HG03571 (cell line): Measurements from ENCODE around the gene WDR90.

Source experiments
- ATAC-seq: cut with Tn5 transposase; IDR thresholded peaks from one replicate; pipeline ENCODE4 v1.9.1; 2021; ENCODE audit not compliant: unreplicated experiment

WDR90 gene

DNA sequence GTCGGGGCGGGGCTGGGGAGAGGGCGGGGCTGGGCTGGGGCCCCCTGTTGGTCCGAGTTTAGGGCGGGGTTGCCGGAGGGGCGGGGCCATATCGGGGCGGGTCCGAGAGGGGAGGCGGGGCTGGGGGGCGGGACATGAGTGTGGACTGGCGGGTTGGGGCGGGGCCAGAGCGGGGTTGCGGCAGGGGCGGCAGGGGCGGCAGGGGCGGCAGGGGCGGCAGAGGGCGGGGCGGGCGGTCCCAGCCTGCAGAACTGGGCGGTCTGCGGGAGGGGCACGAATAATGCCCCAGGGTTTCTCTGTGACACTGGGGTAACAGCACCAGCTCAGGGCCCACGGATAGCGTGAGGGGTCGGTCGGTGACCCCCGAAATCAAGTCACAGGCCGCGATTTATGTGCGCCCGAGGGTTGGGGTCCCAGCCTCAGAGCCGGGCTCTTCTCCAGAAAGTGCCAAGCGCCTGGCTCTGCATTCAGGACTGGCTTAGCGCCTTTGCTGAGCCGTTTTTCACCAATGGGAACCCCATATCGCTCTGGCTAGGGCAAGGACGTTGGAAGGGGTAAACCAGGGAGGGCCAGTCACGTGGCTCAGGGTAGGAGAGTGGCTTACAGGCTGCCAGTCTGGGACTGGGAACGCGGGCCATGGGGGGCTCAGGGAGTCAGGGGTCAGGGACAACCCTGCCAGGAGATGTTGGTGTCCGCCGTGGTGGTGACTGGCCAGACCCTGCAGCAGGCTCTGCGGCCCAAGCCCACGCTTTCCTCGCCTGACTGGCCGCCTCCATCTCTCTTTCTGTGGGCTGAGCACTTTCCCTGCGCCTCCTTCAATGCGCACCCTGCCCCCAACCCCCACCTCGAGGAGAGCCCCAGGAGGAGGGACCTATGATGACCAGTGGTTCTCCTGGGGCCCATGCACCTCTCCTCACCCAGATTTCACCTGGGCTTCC, 11.8 kb upstream of the WDR90 start:
- ATAC-seq = no peak

DNA sequence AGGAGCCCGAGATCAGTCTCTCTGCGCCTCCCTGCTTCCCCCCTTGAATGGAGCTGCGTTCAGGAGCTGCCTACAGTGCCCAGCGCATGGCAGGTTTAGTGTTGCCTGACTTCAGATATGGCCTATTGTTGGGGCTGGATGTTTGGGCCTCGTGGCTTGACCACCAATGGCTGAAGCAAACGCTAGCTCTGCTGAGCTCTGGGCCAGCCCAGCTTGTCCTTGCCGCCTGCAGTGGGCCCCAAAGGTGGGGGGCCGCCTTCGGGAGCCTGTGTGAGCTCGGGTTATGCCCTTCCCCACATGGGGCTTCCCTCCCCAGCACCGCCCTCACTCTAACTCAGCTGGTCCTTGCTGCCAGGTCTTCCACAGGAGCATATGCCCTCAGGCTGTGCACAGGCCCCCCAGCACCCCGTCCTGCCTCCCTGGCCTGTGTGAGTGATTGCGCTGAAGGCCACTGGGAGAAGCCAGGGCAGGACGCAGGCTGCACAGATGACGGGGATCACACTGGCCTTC, 11.1 kb upstream of the WDR90 start:
- ATAC-seq = no peak

DNA sequence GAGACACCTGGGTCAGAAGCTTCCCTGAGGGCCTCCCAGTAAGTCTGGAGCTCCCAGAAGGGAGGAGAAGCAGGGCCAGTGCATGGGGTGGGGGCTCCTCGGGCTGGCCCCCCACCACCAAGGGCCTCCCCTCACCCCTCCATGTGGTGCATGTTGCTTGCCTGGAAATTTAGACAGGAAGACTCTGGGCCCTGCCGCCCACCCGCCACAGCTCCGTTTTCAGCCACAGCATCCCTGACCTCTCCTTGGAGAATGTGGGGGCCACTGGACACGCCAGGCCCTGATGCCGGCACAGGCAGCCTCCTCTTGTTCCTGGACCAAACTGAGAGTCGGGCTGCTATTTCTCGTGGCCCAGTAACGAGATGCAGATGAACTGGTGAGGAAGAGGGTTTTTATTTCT, 10.3 kb upstream of the WDR90 start:
- no peak for ATAC-seq

GRCh38 chr16:640614-641013, 8.6 kb upstream of the WDR90 start:
- ATAC-seq = no peak

- ATAC-seq = peak; percentile 41
Measured at GRCh38 chr16:641326-642188, 7.6 kb upstream of the WDR90 start, which contains the start of gene MCRIP2. MCRIP2 (plus strand) TSS chr16:641828; CDS start chr16:641992, 164 bp downstream.

GRCh38 chr16:642189-643049, 6.7 kb upstream of the WDR90 start:
- peak; percentile 36 for ATAC-seq

DNA sequence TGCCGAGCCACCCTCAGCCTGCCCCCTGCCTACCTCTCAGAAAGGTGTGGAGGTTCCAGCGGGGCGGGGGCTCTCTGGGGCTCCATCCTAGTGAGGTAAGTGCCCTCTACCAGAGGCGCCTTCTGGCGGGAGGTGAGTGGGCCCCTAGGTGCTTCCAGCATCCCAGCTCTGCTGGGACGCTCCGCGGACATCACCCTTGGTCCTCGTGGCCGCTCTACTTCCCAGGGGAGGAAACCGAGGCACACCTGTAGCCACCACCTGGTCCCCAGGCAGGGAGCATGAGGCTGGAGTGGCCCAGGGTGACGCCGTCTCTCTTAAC, 6.2 kb upstream of the WDR90 start:
- no peak for ATAC-seq

GRCh38 chr16:644556-644955, 4.6 kb upstream of the WDR90 start:
- no peak for ATAC-seq

DNA sequence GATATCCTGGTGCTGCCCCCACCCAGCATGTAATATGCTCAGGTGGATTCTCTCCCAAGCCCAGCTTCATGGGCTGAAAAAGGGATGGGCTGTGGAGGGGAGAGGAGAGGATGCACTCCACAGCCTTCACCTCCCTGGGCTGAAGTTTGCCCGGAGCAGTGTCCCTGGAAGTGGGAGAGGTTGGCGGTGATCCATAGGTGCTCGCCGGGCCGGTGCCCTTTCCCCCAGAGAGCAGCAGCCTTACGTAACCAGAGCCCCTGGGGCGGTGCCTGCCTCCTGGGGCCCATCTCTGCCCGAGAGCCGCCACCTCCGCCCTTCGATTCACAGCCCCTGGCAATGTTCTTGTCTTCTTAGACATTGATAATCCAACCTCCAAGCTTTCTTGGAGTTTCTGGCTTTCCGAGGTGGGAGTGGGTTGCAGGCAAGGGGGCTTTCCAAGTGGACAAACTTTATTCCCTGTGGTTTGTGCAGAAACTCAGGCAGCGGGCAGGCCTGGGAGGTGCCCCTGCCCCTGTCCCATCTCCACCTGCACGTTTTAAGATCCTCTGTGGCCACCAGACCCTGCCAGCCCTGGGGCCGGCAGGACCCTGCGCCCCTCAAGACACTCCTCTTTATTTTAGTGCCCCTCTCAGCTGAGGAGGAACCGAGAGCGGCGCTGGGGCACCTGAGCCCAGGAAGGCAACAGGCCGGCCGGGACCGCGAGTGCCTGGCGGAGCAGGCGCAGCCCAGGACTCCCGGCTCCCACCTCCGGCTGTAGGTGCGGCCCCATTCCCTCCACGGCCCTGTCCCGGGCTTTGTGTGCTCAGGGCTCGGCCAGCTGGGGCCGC, 3.1 kb upstream of the WDR90 start:
- ATAC-seq = no peak

- ATAC-seq = no peak
Measured at GRCh38 chr16:646679-647172, 2.4 kb upstream of the WDR90 start.

GRCh38 chr16:647173-647902, 1.8 kb upstream of the WDR90 start:
- no peak for ATAC-seq

DNA sequence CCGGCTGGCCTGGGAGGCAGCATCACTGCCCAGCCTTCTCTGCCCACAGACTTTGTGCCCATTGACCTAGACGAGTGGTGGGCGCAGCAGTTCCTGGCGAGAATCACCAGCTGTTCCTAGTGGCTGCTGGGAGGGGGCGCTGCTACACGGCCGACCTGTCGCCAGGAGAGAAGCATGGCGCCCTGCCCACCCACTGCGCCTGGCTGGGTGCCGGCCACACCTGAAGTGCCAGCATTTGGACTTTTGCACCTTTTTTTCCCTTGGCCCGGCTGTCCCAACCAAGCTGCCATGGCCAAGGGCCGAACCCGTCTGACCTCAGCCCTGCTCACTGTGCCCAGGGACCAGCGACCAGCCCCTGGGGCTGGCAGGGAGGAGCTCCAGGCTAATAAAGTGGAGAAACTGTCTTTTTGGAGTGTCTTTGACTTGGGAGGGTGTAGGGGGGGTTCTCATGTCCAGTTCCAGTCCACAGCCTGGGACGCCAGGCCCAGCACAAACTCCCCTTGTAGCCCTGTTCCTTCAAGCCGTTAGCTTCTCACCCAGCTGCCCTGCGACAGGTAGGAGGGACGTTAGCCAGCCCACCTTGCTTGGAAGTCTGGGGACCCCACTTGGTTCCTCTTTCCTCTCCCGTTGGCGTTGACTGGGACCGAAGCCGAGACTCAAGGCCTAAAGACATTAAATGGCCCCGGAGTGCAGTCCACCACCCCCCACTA, 939 bp upstream of the WDR90 start:
- ATAC-seq = no peak

GRCh38 chr16:649631-650030, 466 bp downstream of the WDR90 start:
- ATAC-seq = peak; percentile 13

GRCh38 chr16:651844-652243, 2.7 kb downstream of the WDR90 start:
- no peak for ATAC-seq

- ATAC-seq = no peak
Measured at GRCh38 chr16:652454-653305, 3.5 kb downstream of the WDR90 start.

- no peak for ATAC-seq
Measured at GRCh38 chr16:654034-654433, 4.9 kb downstream of the WDR90 start.

DNA sequence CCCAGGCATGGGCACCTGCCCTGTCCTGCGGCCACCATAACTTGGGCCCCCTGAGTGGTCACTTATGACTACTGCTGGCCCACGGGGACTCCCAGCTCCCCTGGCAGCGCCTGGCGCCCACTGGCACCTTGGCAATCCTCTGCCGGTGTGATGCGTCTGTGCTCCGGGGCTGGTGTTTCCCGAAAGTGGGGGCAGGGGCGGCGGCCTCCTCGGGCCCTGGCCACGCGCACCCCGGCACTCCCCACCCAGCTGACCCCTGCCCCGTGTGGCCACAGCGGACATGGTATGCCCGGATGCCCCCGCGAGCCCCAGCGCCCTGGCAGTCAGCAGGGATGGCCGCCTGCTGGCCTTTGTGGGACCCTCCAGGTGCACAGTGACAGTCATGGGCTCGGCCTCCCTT, 8.3 kb downstream of the WDR90 start:
- ATAC-seq = no peak
